ENCODE measurements around the gene SCIMP.
"Not testable (repeated sequence)": the region's sequence is repeated elsewhere in the genome, so short reads cannot be mapped to it uniquely, and the experiment has no call there.

SCIMP gene

DNA sequence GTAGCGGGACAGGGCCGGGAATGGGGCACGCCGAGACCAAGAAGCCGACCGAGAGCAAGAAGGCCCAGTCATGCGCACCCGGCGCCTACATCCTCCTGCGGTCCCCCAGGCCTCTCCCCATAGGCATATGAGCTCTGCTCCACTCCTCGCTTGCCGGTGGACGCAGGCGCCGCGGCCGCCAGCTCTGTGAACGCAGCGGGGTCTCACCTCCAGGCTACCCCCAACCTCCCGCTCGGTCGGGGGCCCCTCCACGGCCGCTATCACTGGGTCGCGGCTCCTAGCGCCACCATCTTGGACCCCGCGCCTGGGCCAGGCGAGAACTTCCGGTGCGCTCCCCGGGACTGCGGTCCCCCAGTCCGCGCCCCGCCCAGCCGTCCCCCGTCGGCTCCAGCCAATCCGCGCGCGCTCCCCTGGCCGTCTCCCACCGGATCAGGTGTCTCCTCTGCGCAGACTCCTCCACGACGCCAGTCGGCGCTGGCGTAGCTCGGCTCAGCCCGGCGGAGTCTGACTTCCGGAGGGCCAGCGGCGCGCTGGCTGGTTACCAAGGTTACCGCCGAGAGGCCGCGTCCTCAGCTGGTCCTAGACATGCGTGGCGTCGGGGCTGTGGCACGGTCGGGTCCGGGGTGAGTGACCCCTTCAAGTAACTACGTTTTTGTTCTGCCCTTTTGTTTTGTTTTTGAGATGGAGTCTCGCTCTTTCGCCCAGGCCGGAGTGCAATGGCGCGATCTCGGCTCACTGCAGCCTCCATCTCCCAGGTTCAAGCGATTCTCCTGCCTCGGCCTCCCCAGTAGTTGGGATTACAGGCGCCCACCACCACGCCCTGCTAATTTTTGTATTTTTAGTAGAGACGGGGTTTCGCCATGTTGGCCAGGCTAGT lies 42.9 kb downstream of the SCIMP start, which contains the start of gene ZNF594:
Gene ZNF594 (minus strand): TSS at position 328 of the 877 bp plus-strand sequence. CDS start 7,612 bp downstream, outside the sequence.
- peak; percentile 20 to 97 (median 90) for DNase-seq

DNA sequence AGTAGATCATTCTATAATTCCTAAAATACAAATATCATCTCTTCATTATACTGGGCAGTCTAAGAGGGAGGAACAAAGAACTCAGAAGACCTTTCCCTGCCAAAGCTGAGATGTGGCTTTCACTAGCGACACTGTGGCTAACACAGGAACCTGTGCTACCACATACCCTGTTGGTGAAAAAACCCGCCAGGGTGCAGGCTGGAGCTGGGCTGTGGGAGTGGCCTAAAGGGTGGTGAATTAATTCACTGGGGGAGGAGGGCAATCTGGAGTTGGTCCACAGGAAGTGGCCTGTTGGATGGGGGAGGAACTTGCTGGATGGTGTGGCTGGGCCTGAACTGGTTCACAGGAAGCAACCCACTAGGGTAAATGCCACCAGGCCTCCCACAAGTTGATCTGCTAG lies 50.4 kb downstream of the SCIMP start:
- DNase-seq, result no peak

GRCh38 chr17:5183410-5183793 lies 51.3 kb downstream of the SCIMP start:
- no peak for DNase-seq

DNA sequence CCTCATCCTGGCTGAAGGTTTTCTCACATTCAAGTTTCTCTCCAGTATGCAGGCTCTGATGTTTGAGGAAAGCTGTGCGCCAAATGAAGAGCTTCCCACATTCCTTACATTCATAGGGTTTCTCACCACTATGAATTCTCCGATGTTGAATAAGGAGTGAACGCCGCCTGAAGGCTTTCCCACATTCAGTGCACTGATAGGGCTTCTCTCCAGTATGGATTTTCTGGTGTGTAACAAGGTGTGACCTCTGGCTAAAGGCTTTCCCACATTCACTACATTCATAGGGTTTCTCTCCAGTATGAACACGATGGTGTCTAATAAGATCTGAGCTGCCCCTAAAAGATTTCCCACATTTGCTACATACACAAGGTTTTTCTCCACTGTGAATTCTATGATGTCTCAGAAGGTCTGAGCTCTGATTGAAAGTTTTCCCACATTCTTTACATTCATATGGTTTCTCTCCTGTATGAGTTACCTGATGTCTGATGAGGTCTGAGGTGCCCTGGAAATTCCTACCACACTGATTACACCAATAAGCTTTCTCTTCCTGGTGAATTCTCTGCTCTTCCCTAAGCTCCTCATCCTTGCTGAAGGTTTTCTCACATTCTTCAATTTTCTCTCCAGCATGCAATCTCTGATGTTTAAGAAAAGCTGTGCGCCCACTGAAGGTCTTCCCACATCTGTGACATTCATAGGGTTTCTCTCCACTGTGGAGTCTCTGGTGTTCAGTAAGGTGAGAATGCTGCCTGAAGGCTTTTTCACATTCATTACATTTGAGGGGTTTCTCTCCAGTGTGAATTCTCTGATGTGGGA lies 51.9 kb downstream of the SCIMP start:
- DNase-seq, result no peak

GRCh38 chr17:5181509-5182305 lies 53.0 kb downstream of the SCIMP start:
- no peak for DNase-seq

GRCh38 chr17:5179003-5179402 lies 55.7 kb downstream of the SCIMP start:
- DNase-seq, result no peak

DNA sequence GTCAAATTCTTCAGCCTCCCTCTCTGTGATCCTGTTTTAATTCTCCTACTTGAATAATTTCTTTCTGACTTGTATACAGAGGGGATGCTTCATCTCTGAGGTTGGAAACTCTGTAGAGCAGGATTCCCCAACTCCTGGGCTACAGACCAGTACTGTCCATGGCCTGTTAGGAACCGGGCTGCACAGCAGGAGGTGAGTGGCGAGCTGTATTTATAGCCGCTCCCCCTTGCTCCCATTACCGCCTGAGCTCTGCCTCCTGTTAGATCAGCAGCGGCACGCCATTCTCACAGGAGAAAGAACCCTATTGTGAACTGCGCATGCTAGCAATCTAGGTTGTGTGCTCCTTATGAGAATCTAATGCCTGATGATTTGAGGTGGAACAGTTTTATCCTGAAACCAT lies 59.6 kb downstream of the SCIMP start:
- not testable (repeated sequence) for DNase-seq

- not testable (repeated sequence) for DNase-seq
Observed at GRCh38 chr17:5165791-5166564, 68.7 kb downstream of the SCIMP start.

- no peak for DNase-seq
Observed at GRCh38 chr17:5164436-5164835, 70.2 kb downstream of the SCIMP start.

DNA sequence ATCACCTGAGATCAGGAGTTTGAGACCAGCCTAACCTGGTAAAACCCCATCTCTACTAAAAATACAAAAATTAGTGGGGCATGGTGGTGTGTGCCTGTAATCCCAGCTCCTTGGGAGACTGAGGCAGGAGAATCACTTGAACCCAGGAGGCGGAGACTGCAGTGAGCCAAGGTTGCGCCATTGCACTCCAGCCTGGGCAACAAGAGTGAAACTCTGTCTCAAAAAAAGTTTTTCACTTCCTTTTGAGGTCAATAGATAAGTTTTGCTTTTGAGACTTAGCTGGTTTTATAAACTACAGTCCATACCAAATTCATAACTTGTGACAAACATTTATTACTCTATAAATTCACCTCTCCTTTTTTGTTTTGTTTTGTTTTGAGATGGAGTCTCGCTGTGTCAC lies 72.9 kb downstream of the SCIMP start:
- not testable (repeated sequence) for DNase-seq

GRCh38 chr17:5160702-5161101 lies 74.0 kb downstream of the SCIMP start:
- DNase-seq, result not testable (repeated sequence)

All from amygdala (tissue), 56 donors.